Neural cell (in vitro differentiated cells): Measurements from ENCODE around the gene SIKE1. TPM values are rescaled to one million over a fixed set of nuclear protein-coding genes. Genes with fewer than 3 reads are reported as not detected.

Experiments
- H2AFZ ChIP-seq: fragments of 200-600, 300-800 bp; sonication (generic), shearing (Covaris generic); 2 replicates; pipeline ENCODE4 v1.6.0; 2014; ENCODE audit warnings: low read depth, mild to moderate bottlenecking, antibody characterized with exemption, low read length, moderate library complexity
- H3F3A ChIP-seq: fragments of 200-600 bp; shearing (Covaris generic); 2 replicates; pipeline ENCODE4 v1.6.1; 2016; ENCODE audit warnings: mild to moderate bottlenecking, moderate library complexity, mixed read lengths, antibody characterized with exemption, low read length; ENCODE audit not compliant: insufficient read depth, poor library complexity, severe bottlenecking
- H3K27ac ChIP-seq: fragments of 200-600, 300-800 bp; sonication (generic), shearing (Covaris generic); 2 replicates; pipeline ENCODE4 v1.5.1; 2014; ENCODE audit warnings: mild to moderate bottlenecking, low read length, moderate library complexity
- H3K27me3 ChIP-seq: fragments of 300-800, 200-600 bp; sonication (generic), shearing (Covaris generic); 2 replicates; pipeline ENCODE4 v1.6.0; 2014; ENCODE audit warnings: mild to moderate bottlenecking, low read depth, low read length, moderate library complexity; ENCODE audit not compliant: insufficient read depth
- H3K36me3 ChIP-seq: fragments of 300-800, 200-600 bp; sonication (generic), shearing (Covaris generic); 2 replicates; pipeline ENCODE4 v1.5.1; 2014; ENCODE audit warnings: mild to moderate bottlenecking, antibody characterized with exemption, low read length, moderate library complexity; ENCODE audit not compliant: insufficient read depth
- H3K4me2 ChIP-seq: fragments of 300-800, 200-600 bp; sonication (generic), shearing (Covaris generic); 2 replicates; pipeline ENCODE4 v1.6.0; 2014; ENCODE audit warnings: mild to moderate bottlenecking, low read length
- H3K4me3 ChIP-seq: fragments of 300-800, 200-600 bp; sonication (generic), shearing (Covaris generic); 2 replicates; pipeline ENCODE4 v1.5.1; 2014; ENCODE audit warnings: mild to moderate bottlenecking, low read length, moderate library complexity
- H3K79me2 ChIP-seq: fragments of 200-600 bp; shearing (Covaris generic); replicated peaks from 2 replicates; pipeline ENCODE4 v1.6.0; 2014; ENCODE audit warnings: mild to moderate bottlenecking, low read length, moderate library complexity; ENCODE audit not compliant: insufficient read depth
- H3K9ac ChIP-seq: fragments of 300-800, 200-600 bp; sonication (generic), shearing (Covaris generic); 2 replicates; pipeline ENCODE4 v1.6.1; 2016; ENCODE audit warnings: mild to moderate bottlenecking, low read length, mixed read lengths
- H3K9me2 ChIP-seq: fragments of 200-600 bp; shearing (Covaris generic); 2 replicates; pipeline ENCODE4 v1.6.1; 2016; ENCODE audit warnings: mild to moderate bottlenecking, low read length, mixed read lengths; ENCODE audit not compliant: insufficient read depth
- H3K9me3 ChIP-seq: fragments of 200-600, 300-800 bp; sonication (generic), shearing (Covaris generic); 2 replicates; pipeline ENCODE4 v1.6.1; 2016; ENCODE audit warnings: mild to moderate bottlenecking, mixed run types, low read length, moderate library complexity, mixed read lengths
- H4K20me1 ChIP-seq: fragments of 200-600 bp; shearing (Covaris generic); 2 replicates; pipeline ENCODE4 v1.6.1; 2016; ENCODE audit warnings: mild to moderate bottlenecking, mixed run types; ENCODE audit not compliant: insufficient read depth
- EP300 ChIP-seq: fragments of 450-650 bp; conservative IDR thresholded peaks from 2 replicates; pipeline ENCODE4 v1.6.1; 2014; ENCODE audit warnings: antibody characterized with exemption, mild to moderate bottlenecking, moderate library complexity; ENCODE audit not compliant: poor library complexity, severe bottlenecking
- EZH2 ChIP-seq: fragments of 200-600, 300-800 bp; shearing (Covaris generic), sonication (generic); IDR thresholded peaks from 2 replicates; pipeline ENCODE4 v1.6.1; 2014; ENCODE audit warnings: antibody characterized with exemption, low read length, borderline replicate concordance, mild to moderate bottlenecking; ENCODE audit not compliant: insufficient read depth, poor library complexity, severe bottlenecking
- MXI1 ChIP-seq: fragments of 450-650 bp; conservative IDR thresholded peaks from 2 replicates; pipeline ENCODE4 v1.6.1; 2014; ENCODE audit warnings: antibody characterized with exemption, mild to moderate bottlenecking; ENCODE audit not compliant: poor library complexity, severe bottlenecking
- POLR2AphosphoS5 ChIP-seq: IDR thresholded peaks from 2 replicates; pipeline ENCODE4 v1.6.1; 2012
- RAD21 ChIP-seq: fragments of 450-650 bp; conservative IDR thresholded peaks from 2 replicates; pipeline ENCODE4 v1.6.1; 2014; ENCODE audit warnings: antibody characterized with exemption, mild to moderate bottlenecking, moderate library complexity
- REST ChIP-seq: IDR thresholded peaks from 2 replicates; pipeline ENCODE4 v1.6.1; 2012; ENCODE audit warnings: borderline replicate concordance
- SMC3 ChIP-seq: fragments of 450-650 bp; conservative IDR thresholded peaks from 2 replicates; pipeline ENCODE4 v1.6.1; 2014; ENCODE audit warnings: antibody characterized with exemption, mild to moderate bottlenecking, moderate library complexity; ENCODE audit not compliant: poor library complexity
- TAF1 ChIP-seq: IDR thresholded peaks from 2 replicates; pipeline ENCODE4 v1.6.1; 2012; ENCODE audit warnings: low read depth
- polyA plus RNA-seq: library from polyadenylated mRNA; depleted of rRNA; stranded (reverse); fragments of >200 nt; gene quantifications from 2 replicates; pipeline ENCODE4 v1.2.3, GENCODE V29; 2014
- TF ChIP-seq, protein P1 (sequence below): fragments of 450-650 bp; IDR thresholded peaks from 2 replicates; pipeline ENCODE4 v1.5.1; 2014; ENCODE audit warnings: antibody characterized with exemption, mild to moderate bottlenecking, moderate library complexity; ENCODE audit not compliant: poor library complexity, severe bottlenecking

SIKE1 gene
- polyA plus RNA-seq, 1 donor from 2014 or later: 49.1 TPM

DNA sequence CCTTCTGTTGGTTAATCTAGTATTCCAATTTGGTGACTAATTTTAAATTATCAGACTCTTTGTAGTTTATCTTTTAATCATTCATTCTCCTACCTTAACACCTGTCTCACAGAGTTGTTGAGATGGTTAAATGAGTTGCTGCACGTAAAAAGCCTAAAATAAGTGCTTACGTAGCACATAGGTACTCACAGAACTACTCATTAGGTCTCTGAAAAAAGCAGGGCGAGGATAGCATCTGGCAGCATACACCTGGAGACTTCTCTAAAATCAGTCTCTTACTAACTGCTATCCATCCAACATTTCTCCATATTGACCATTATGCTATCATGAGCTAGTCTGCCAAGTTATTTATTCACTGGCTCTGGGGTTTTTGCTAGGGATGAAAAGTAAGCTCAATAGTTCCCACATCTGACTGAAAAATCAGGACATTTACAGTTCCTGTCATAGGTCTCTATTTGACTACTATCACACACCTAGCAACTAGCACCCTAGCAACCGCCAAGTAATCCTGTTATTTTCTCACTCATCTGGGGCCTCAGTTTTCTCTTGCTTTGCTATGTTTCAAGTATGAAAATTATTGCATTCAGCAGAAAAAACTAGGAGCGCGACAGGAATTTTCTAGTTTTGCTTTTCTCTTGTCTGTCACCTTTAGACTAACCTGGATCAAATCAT lies 33.9 kb downstream of the SIKE1 start:
- Histone ChIP-seq H2AFZ (no peak overlapping the region), H3K27me3 (no peaks in the 10 kb centered on the region), H3K36me3 (no peaks in the 10 kb centered on the region), H3K4me3 (no peak overlapping the region), H4K20me1 (peaks cover 23% of the 10 kb centered on the region), H3K9me3 (no peaks in the 10 kb centered on the region), H3K27ac (no peak overlapping the region), H3K9ac (no peak overlapping the region), H3K4me2 (no peak overlapping the region), H3K79me2 (peaks cover 98% of the 10 kb centered on the region), H3F3A (peaks cover 6% of the 10 kb centered on the region), H3K9me2 (no peaks in the 10 kb centered on the region)
- TF ChIP-seq POLR2AphosphoS5 (no peak), SMC3 (no peak), EZH2 (no peak)

DNA sequence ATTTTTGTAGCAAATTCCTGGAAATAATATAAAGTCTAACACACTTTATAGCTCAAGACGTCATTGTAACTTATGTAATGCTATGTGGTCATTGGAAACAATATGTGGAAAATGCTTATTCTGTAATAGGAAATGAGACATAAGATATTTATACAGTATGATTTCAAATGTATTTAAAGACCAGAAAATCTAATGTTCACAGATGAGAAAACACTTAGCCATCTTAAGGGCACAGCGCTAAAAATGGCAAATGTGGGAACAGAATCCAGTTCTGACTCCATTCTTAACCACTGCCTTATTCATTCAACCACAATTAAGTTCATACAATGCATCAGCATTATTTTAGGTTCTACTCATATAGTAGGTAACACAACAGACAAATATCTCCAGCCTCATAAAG lies 35.2 kb downstream of the SIKE1 start:
- Histone ChIP-seq H3K9me2 (no peaks in the 10 kb centered on the region), H3K79me2 (peaks cover 98% of the 10 kb centered on the region), H3K27ac (no peak overlapping the region), H3F3A (peaks cover under 1% of the 10 kb centered on the region), H4K20me1 (peaks cover 12% of the 10 kb centered on the region), H3K4me3 (no peak overlapping the region), H3K9me3 (no peaks in the 10 kb centered on the region), H3K27me3 (no peaks in the 10 kb centered on the region), H2AFZ (no peak overlapping the region), H3K9ac (no peak overlapping the region), H3K4me2 (no peak overlapping the region), H3K36me3 (no peaks in the 10 kb centered on the region)
- no peak for TF ChIP-seq POLR2AphosphoS5
- no peak for TF ChIP-seq EP300
- no peak for TF ChIP-seq REST
- no peak for TF ChIP-seq RAD21
- TF ChIP-seq MXI1: no peak
- no peak for TF ChIP-seq SMC3
- TF ChIP-seq TAF1: no peak
- TF ChIP-seq EZH2: no peak
- TF ChIP-seq, protein P1, sequence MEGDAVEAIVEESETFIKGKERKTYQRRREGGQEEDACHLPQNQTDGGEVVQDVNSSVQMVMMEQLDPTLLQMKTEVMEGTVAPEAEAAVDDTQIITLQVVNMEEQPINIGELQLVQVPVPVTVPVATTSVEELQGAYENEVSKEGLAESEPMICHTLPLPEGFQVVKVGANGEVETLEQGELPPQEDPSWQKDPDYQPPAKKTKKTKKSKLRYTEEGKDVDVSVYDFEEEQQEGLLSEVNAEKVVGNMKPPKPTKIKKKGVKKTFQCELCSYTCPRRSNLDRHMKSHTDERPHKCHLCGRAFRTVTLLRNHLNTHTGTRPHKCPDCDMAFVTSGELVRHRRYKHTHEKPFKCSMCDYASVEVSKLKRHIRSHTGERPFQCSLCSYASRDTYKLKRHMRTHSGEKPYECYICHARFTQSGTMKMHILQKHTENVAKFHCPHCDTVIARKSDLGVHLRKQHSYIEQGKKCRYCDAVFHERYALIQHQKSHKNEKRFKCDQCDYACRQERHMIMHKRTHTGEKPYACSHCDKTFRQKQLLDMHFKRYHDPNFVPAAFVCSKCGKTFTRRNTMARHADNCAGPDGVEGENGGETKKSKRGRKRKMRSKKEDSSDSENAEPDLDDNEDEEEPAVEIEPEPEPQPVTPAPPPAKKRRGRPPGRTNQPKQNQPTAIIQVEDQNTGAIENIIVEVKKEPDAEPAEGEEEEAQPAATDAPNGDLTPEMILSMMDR: no peak
